NT2/D1 (cell line): Measurements from ENCODE around the gene THRA.

Experiments used
- DNase-seq: peaks from one replicate; pipeline ENCODE4 v3.0.0-alpha.2; 2011; ENCODE audit warnings: low read depth, low spot score
- H3K27me3 ChIP-seq: 2 replicates; pipeline ENCODE4 v1.6.0; 2011; ENCODE audit warnings: mild to moderate bottlenecking; ENCODE audit not compliant: insufficient read length, insufficient read depth
- H3K36me3 ChIP-seq: 2 replicates; pipeline ENCODE4 v1.6.1; 2011; ENCODE audit warnings: mild to moderate bottlenecking, low read length, mixed read lengths; ENCODE audit not compliant: insufficient read depth, insufficient read length
- H3K4me1 ChIP-seq: 2 replicates; pipeline ENCODE4 v1.5.1; 2011; ENCODE audit not compliant: insufficient read depth, insufficient read length
- H3K4me3 ChIP-seq: 2 replicates; pipeline ENCODE4 v1.5.1; 2011; ENCODE audit warnings: low read depth; ENCODE audit not compliant: insufficient read length
- H3K9ac ChIP-seq: 2 replicates; pipeline ENCODE4 v1.6.0; 2011; ENCODE audit warnings: low read depth; ENCODE audit not compliant: insufficient read length
- H3K9me3 ChIP-seq: 2 replicates; pipeline ENCODE4 v1.5.1; 2011; ENCODE audit warnings: mild to moderate bottlenecking, low read length; ENCODE audit not compliant: insufficient read depth
- SUZ12 ChIP-seq: IDR thresholded peaks from 2 replicates; pipeline ENCODE4 v1.6.1; 2011; ENCODE audit not compliant: insufficient read length, insufficient read depth; ENCODE audit errors: extremely low read depth
- YY1 ChIP-seq: IDR thresholded peaks from 2 replicates; pipeline ENCODE4 v1.6.1; 2011; ENCODE audit not compliant: insufficient read length, insufficient read depth
- ZNF274 ChIP-seq: IDR thresholded peaks from 2 replicates; pipeline ENCODE4 v1.6.1; 2011; ENCODE audit warnings: mild to moderate bottlenecking, low read depth, low read length

The THRA gene

GRCh38 chr17:40063901-40064531, 1.3 kb downstream of the THRA start:
- peaks cover 39% of the 10 kb centered on the region for H3K4me1 ChIP-seq
- H3K27me3 ChIP-seq = peaks cover 7% of the 10 kb centered on the region
- H3K4me3 ChIP-seq = peak overlapping the region; percentile 73
- H3K9ac ChIP-seq = peak overlapping the region; percentile 21
- DNase-seq = no peak
- no peaks in the 10 kb centered on the region for H3K9me3 ChIP-seq
- TF ChIP-seq YY1 (no peak), SUZ12 (no peak), ZNF274 (no peak)
- no peaks in the 10 kb centered on the region for H3K36me3 ChIP-seq

- DNase-seq = no peak
- H3K4me3 ChIP-seq = no peak overlapping the region
- H3K9ac ChIP-seq = peak overlapping the region; percentile 53
These were observed 2.4 kb downstream of the THRA start for GRCh38 chr17:40064971-40065768.

GRCh38 chr17:40065769-40066510, 3.2 kb downstream of the THRA start:
- peaks cover 54% of the 10 kb centered on the region for H3K4me1 ChIP-seq
- no peaks in the 10 kb centered on the region for H3K9me3 ChIP-seq
- no peaks in the 10 kb centered on the region for H3K36me3 ChIP-seq
- no peak overlapping the region for H3K4me3 ChIP-seq
- TF ChIP-seq ZNF274 (no peak), SUZ12 (no peak), YY1 (no peak)
- DNase-seq = no peak
- H3K27me3 ChIP-seq = peaks cover 7% of the 10 kb centered on the region
- no peak overlapping the region for H3K9ac ChIP-seq

More at GRCh38 chr17:40064971-40065768, 2.4 kb downstream of the THRA start:
- TF ChIP-seq SUZ12 = no peak
- TF ChIP-seq YY1 = no peak
- no peak for TF ChIP-seq ZNF274
- Histone ChIP-seq H3K4me1 (peaks cover 49% of the 10 kb centered on the region), H3K27me3 (peaks cover 7% of the 10 kb centered on the region), H3K9me3 (no peaks in the 10 kb centered on the region), H3K36me3 (no peaks in the 10 kb centered on the region)

GRCh38 chr17:40067710-40068109, 4.9 kb downstream of the THRA start:
- Histone ChIP-seq H3K36me3 (no peaks in the 10 kb centered on the region), H3K4me1 (peaks cover 60% of the 10 kb centered on the region), H3K27me3 (no peaks in the 10 kb centered on the region), H3K4me3 (no peak overlapping the region), H3K9ac (no peak overlapping the region), H3K9me3 (no peaks in the 10 kb centered on the region)
- no peak for DNase-seq
- no peak for TF ChIP-seq SUZ12

- Histone ChIP-seq H3K27me3 (no peaks in the 10 kb centered on the region), H3K4me1 (peaks cover 60% of the 10 kb centered on the region), H3K9me3 (no peaks in the 10 kb centered on the region), H3K9ac (no peak overlapping the region), H3K4me3 (no peak overlapping the region), H3K36me3 (no peaks in the 10 kb centered on the region)
- TF ChIP-seq ZNF274 (no peak), YY1 (no peak), SUZ12 (no peak)
- no peak for DNase-seq
These were observed 5.4 kb downstream of the THRA start for GRCh38 chr17:40068129-40068581.

- Histone ChIP-seq H3K9me3 (no peaks in the 10 kb centered on the region), H3K36me3 (no peaks in the 10 kb centered on the region), H3K27me3 (no peaks in the 10 kb centered on the region), H3K4me3 (peak overlapping the region; percentile 19), H3K9ac (peak overlapping the region; percentile 71), H3K4me1 (peaks cover 60% of the 10 kb centered on the region)
- TF ChIP-seq ZNF274 = no peak
- no peak for TF ChIP-seq YY1
- no peak for TF ChIP-seq SUZ12
- DNase-seq = no peak
These were observed 5.8 kb downstream of the THRA start for GRCh38 chr17:40068584-40068916.

GRCh38 chr17:40068917-40069750, 6.4 kb downstream of the THRA start:
- Histone ChIP-seq H3K36me3 (no peaks in the 10 kb centered on the region), H3K4me1 (peaks cover 56% of the 10 kb centered on the region), H3K27me3 (no peaks in the 10 kb centered on the region), H3K9ac (peak overlapping the region; percentile 71), H3K9me3 (no peaks in the 10 kb centered on the region), H3K4me3 (peak overlapping the region; percentile 19)
- DNase-seq = no peak
- TF ChIP-seq SUZ12 = no peak
- TF ChIP-seq ZNF274 = no peak
- no peak for TF ChIP-seq YY1
